Colonic mucosa (tissue), 4 donors: ENCODE results near the gene TWIST2. TPM values are rescaled to one million over a fixed set of nuclear protein-coding genes. Genes with fewer than 3 reads are reported as not detected.

Source experiments
- DNase-seq: peaks from one replicate; pipeline ENCODE4 v3.0.0-alpha.2; 2020
- H3K27ac ChIP-seq: fragments of 200-600 bp; one replicate; pipeline ENCODE4 v1.8.0; 2021
- H3K27me3 ChIP-seq: fragments of 200-600 bp; one replicate; pipeline ENCODE4 v1.8.0; 2021
- H3K36me3 ChIP-seq: fragments of 200-600 bp; one replicate; pipeline ENCODE4 v1.8.0; 2021
- H3K4me1 ChIP-seq: fragments of 200-600 bp; one replicate; pipeline ENCODE4 v1.8.0; 2021; ENCODE audit warnings: mild to moderate bottlenecking
- H3K4me3 ChIP-seq: fragments of 200-600 bp; one replicate; pipeline ENCODE4 v1.8.0; 2021
- H3K9ac ChIP-seq, 2 donors: one replicate each; pipeline ENCODE4 v1.7.0; 2013; ENCODE audit warnings: control low read depth in 2 of 2, low read depth in 2 of 2, low read length in 2 of 2
- H3K9me3 ChIP-seq: fragments of 200-600 bp; one replicate; pipeline ENCODE4 v1.8.0; 2021
- CTCF ChIP-seq: fragments of 200-600 bp; IDR thresholded peaks from one replicate; pipeline ENCODE4 v1.8.0; 2022; ENCODE audit warnings: antibody characterized with exemption, mild to moderate bottlenecking
- intact Hi-C: fragments of 100-400 bp; cut with DNase I; formaldehyde crosslinking; loops from one replicate; pipeline ENCODE4 v1.14.1; 2022
- total RNA-seq, 2 donors: library from RNA; stranded (reverse); fragmentation: NEBNext Ultra II Directional in 1 of 2; extraction: Animal tissue kit (Norgen Biotek cat#: 25700) in 1 of 2; gene quantifications; one replicate each; pipeline ENCODE4 v1.2.1, GENCODE V29; 2021
- donor health status: healthy.
- donor health status: DM: no; HTN: no; CAD: no.
- donor health status: DM: no; HTN: no; CAD: no.

TWIST2 gene
- total RNA-seq, 2 donors from 2014 or later: 0.82 to 2.7 TPM

- TF ChIP-seq CTCF: no peak
- H3K4me1 ChIP-seq: no peaks in the 10 kb centered on the region
- H3K9ac ChIP-seq: no peak overlapping the region
- no peaks in the 10 kb centered on the region for H3K36me3 ChIP-seq
- H3K27ac ChIP-seq: no peak overlapping the region
- H3K4me3 ChIP-seq: no peak overlapping the region
- no peaks in the 10 kb centered on the region for H3K9me3 ChIP-seq
- no peak for DNase-seq
- no peaks in the 10 kb centered on the region for H3K27me3 ChIP-seq
- intact Hi-C loops: no loop called here
These were observed 59.9 kb downstream of the TWIST2 start for GRCh38 chr2:238907717-238908173.

DNA sequence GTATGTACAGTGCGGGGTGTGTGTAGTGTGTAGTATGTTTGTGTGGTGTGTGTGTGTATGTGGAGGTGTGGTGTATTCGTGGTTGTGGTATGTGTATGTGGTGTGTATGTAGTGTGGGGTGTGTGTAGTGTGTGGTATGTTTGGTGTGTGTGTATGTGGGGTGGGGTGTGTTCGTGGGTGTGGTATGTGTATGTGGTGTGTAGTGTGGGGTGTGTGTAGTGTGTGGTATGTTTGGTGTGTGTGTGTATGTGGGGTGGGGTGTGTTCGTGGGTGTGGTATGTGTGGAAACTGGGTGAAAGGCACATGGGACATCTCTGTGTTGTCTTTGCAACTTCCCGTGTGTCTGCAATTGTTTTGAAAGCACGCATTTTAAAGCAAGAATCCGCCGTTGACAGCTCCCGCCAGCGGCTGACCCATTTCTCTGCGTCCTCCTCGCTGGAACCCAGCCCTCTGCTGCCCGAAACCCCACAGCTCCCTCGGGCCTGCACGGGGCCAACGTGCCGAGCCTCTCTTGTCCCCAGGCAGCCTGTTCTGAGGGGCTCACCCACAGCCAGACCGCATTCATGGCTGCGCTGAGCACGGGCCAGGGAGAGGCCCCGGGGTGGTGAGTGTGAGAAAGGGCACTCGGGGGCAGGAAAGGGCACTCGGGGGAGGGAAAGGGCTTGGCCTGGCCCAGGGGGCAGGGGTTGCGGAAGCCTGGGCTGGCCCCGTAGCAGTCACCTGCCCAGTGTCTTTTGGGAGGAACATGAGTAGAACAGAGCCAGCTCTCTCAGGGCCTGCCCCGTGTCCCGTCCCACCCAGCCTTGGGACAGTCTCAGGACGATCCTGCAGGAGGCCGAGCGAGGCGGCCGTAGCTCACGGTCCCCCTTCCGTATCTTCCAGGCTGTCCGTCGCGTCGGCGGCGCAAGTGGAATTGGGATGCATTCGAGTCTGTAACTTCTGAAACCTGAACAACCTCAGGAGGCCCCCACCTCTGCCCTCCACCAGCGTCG lies 61.4 kb downstream of the TWIST2 start:
- H3K27ac ChIP-seq: no peak overlapping the region
- no peak overlapping the region for H3K4me3 ChIP-seq
- H3K36me3 ChIP-seq: no peaks in the 10 kb centered on the region
- no peaks in the 10 kb centered on the region for H3K9me3 ChIP-seq
- H3K27me3 ChIP-seq: no peaks in the 10 kb centered on the region
- no peaks in the 10 kb centered on the region for H3K4me1 ChIP-seq
- DNase-seq: no peak
- no peak for TF ChIP-seq CTCF
- no peak overlapping the region for H3K9ac ChIP-seq
- intact Hi-C loops: no loop called here

DNA sequence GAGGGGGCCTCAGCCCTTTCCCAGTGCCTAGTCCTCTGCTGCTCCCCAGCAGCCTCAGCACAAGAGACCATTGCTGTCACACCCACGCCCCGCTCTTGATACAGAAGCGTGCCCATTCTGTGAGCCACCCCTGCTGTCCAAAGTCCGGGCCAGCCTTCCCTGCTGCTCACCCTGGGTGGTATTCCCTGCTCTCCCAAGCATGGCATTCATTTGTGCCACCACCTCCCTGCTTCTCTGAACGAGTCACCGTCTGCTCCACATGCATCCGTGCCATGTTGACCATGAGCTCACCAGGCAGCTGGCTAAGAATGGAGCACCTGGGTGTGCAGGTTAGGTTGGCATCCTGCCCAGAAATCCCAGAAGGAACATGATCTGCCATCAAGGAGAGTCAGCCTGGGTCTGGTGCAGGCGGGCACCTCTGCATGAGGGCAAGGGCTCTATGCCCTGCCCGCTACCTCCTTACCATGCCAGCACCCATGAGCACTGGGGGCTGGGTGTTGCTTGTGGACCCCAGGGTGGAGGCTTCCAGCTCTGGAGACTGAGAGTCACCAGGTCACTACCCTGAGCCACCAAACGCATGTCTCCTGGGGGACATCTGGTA lies 63.0 kb downstream of the TWIST2 start:
- Histone ChIP-seq H3K4me3 (no peak overlapping the region), H3K36me3 (no peaks in the 10 kb centered on the region), H3K4me1 (no peaks in the 10 kb centered on the region), H3K27ac (no peak overlapping the region), H3K27me3 (no peaks in the 10 kb centered on the region), H3K9ac (no peak overlapping the region), H3K9me3 (no peaks in the 10 kb centered on the region)
- TF ChIP-seq CTCF: no peak
- DNase-seq: no peak
- intact Hi-C loops: no loop called here

DNA sequence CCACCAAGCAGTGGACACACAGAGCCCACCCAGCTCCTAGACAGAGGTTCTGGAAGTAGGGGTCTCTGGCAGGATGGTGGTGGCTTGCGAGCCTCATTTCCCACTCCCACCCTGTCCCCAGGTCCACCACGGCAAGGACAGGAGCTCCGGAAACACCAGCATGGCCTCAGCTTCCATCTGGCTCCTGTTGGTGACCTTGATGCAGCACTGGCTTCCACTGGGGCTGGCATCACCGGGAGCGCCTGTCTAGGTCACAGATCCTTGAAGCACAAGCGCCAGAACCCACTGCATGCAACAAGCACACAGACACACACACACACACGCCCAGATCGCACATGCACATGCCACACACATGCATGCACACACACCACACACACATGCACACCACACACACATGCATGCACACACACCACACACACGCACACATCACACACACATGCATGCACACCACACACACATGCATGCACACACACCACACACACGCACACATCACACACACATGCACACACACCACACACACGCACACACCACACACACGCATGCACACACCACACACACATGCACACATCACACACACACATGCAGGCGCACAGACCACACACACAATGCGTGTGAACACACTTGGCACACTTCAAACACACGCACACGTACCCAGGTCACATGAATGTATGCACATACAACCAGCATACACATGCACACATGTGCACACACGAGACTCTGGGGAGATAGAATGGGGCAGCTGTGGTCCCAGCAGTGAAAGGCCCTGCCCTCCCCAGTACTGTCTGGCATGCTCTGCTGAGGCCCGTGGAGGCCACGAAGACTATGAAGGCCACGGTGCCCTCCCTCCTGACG lies 63.7 kb downstream of the TWIST2 start:
- H3K27ac ChIP-seq: no peak overlapping the region
- no peak overlapping the region for H3K9ac ChIP-seq
- intact Hi-C loops: no loop called here
- no peaks in the 10 kb centered on the region for H3K9me3 ChIP-seq
- H3K4me1 ChIP-seq: no peaks in the 10 kb centered on the region
- no peak for DNase-seq
- H3K27me3 ChIP-seq: no peaks in the 10 kb centered on the region
- no peak overlapping the region for H3K4me3 ChIP-seq
- no peaks in the 10 kb centered on the region for H3K36me3 ChIP-seq
- TF ChIP-seq CTCF: no peak

GRCh38 chr2:238912228-238912915 lies 64.5 kb downstream of the TWIST2 start:
- H3K4me3 ChIP-seq: no peak overlapping the region
- TF ChIP-seq CTCF: no peak
- no peaks in the 10 kb centered on the region for H3K4me1 ChIP-seq
- no peaks in the 10 kb centered on the region for H3K27me3 ChIP-seq
- no peak for DNase-seq
- no peaks in the 10 kb centered on the region for H3K9me3 ChIP-seq
- no peak overlapping the region for H3K27ac ChIP-seq
- H3K9ac ChIP-seq: no peak overlapping the region
- H3K36me3 ChIP-seq: no peaks in the 10 kb centered on the region
- intact Hi-C loops: no loop called here
